ENCODE data around the gene SUDS3. TPM values are rescaled to one million over a fixed set of nuclear protein-coding genes. Genes with fewer than 3 reads are reported as not detected.

The SUDS3 gene
- total and polyA plus RNA-seq, 4 donors = 6.7 to 22.8 (median 12.3) TPM

- H3K36me3 ChIP-seq (ENCODE audit: control insufficient read depth in 4 of 4, insufficient read depth in 3 of 4, low read depth in 1 of 4, low read length in 3 of 4) = no peaks in the 10 kb centered on the region
- no peaks in the 10 kb centered on the region for H3K27me3 ChIP-seq (ENCODE audit: control insufficient read depth in 4 of 4, insufficient read depth in 4 of 4, low read length in 3 of 4)
- no peaks in the 10 kb centered on the region for H3K4me1 ChIP-seq (ENCODE audit: control insufficient read depth in 4 of 4, insufficient read depth in 4 of 4, low read length in 3 of 4)
- no peak overlapping the region for H3K9ac ChIP-seq (ENCODE audit: low read depth in 1 of 2, low read length in 2 of 2)
- no peak for TF ChIP-seq ZBTB33 (IDR thresholded peaks at IDR 0.05)
- H3K4me3 ChIP-seq (ENCODE audit: low read depth in 1 of 3, low read length in 3 of 3) = no peak overlapping the region
- no peaks in the 10 kb centered on the region for H3K9me3 ChIP-seq (ENCODE audit: control insufficient read depth in 4 of 4, low read length in 3 of 4)
- WGBS = 57% methylated on average over 3 of the region's 3 CpGs
- no peak overlapping the region for H3K27ac ChIP-seq (ENCODE audit: low read depth in 1 of 2, low read length in 2 of 2)
- no peak for DNase-seq (ENCODE audit: low spot score)
Observed at GRCh38 chr12:118330421-118331018, 45.8 kb upstream of the SUDS3 start.

GRCh38 chr12:118332511-118332910, 43.8 kb upstream of the SUDS3 start:
- peaks cover 0 to 1% (median 0%) of the 10 kb centered on the region in 4 donors for H3K4me1 ChIP-seq (ENCODE audit: control insufficient read depth in 4 of 4, insufficient read depth in 4 of 4, low read length in 3 of 4)
- no peak overlapping the region for H3K4me3 ChIP-seq (ENCODE audit: low read depth in 1 of 3, low read length in 3 of 3)
- no peaks in the 10 kb centered on the region for H3K27me3 ChIP-seq (ENCODE audit: control insufficient read depth in 4 of 4, insufficient read depth in 4 of 4, low read length in 3 of 4)
- no peak overlapping the region for H3K9ac ChIP-seq (ENCODE audit: low read depth in 1 of 2, low read length in 2 of 2)
- 81% methylated on average over 4 of the region's 4 CpGs for WGBS
- H3K36me3 ChIP-seq (ENCODE audit: control insufficient read depth in 4 of 4, insufficient read depth in 3 of 4, low read depth in 1 of 4, low read length in 3 of 4) = no peaks in the 10 kb centered on the region
- H3K27ac ChIP-seq (ENCODE audit: low read depth in 1 of 2, low read length in 2 of 2) = no peak overlapping the region
- H3K9me3 ChIP-seq (ENCODE audit: control insufficient read depth in 4 of 4, low read length in 3 of 4) = no peaks in the 10 kb centered on the region
- no peak for DNase-seq (ENCODE audit: low spot score)
- no peak for TF ChIP-seq TAF1 (conservative IDR thresholded peaks at IDR 0.05)
- TF ChIP-seq RXRA (IDR thresholded peaks at IDR 0.05) = peak in 1 of 2 donors; percentile 10

GRCh38 chr12:118334241-118334640, 42.1 kb upstream of the SUDS3 start:
- DNase-seq (ENCODE audit: low spot score) = no peak
- 95% methylated on average over 3 of the region's 3 CpGs for WGBS
- H3K36me3 ChIP-seq (ENCODE audit: control insufficient read depth in 4 of 4, insufficient read depth in 3 of 4, low read depth in 1 of 4, low read length in 3 of 4) = no peaks in the 10 kb centered on the region
- no peaks in the 10 kb centered on the region for H3K27me3 ChIP-seq (ENCODE audit: control insufficient read depth in 4 of 4, insufficient read depth in 4 of 4, low read length in 3 of 4)
- no peak for TF ChIP-seq JUND (IDR thresholded peaks at IDR 0.05)
- no peak for TF ChIP-seq REST (IDR thresholded peaks at IDR 0.05)
- no peak for TF ChIP-seq ZBTB33 (IDR thresholded peaks at IDR 0.05)
- no peak for TF ChIP-seq CTCF (IDR thresholded peaks at IDR 0.05; ENCODE audit: low read depth, low read length, missing input control)
- no peak for TF ChIP-seq ATF3 (IDR thresholded peaks at IDR 0.05)
- no peak for TF ChIP-seq SP1 (IDR thresholded peaks at IDR 0.05)
- no peak for TF ChIP-seq GABPA (IDR thresholded peaks at IDR 0.05 in 1 of 2, conservative IDR thresholded peaks at IDR 0.05 in 1 of 2)
- TF ChIP-seq RXRA (IDR thresholded peaks at IDR 0.05) = no peak
- TF ChIP-seq NR2F2 (IDR thresholded peaks at IDR 0.05) = no peak
- TF ChIP-seq FOXA2 (IDR thresholded peaks at IDR 0.05) = no peak
- TF ChIP-seq TAF1 (conservative IDR thresholded peaks at IDR 0.05) = no peak
- TF ChIP-seq HNF4G (IDR thresholded peaks at IDR 0.05) = no peak
- H3K9me3 ChIP-seq (ENCODE audit: control insufficient read depth in 4 of 4, low read length in 3 of 4) = no peaks in the 10 kb centered on the region
- H3K9ac ChIP-seq (ENCODE audit: low read depth in 1 of 2, low read length in 2 of 2) = no peak overlapping the region
- H3K4me1 ChIP-seq (ENCODE audit: control insufficient read depth in 4 of 4, insufficient read depth in 4 of 4, low read length in 3 of 4) = peaks cover 0 to 1% (median 0%) of the 10 kb centered on the region in 4 donors
- H3K27ac ChIP-seq (ENCODE audit: low read depth in 1 of 2, low read length in 2 of 2) = no peak overlapping the region
- H3K4me3 ChIP-seq (ENCODE audit: low read depth in 1 of 3, low read length in 3 of 3) = no peak overlapping the region
